Suprapubic skin (tissue), 4 donors: ENCODE results near the gene FASN.

ENCODE experiments used
- CTCF ChIP-seq, 2 donors: fragments of 200-600 bp in 1 of 2; fragments of 450-650 bp in 1 of 2; sonication (generic) in 1 of 2; IDR thresholded peaks; one replicate each; pipeline ENCODE4 v1.5.1; 2016 to 2019; ENCODE audit warnings: antibody characterized with exemption in 2 of 2, mild to moderate bottlenecking in 1 of 2, moderate library complexity in 1 of 2
- EP300 ChIP-seq: sonication (generic); formaldehyde crosslinking; IDR thresholded peaks from one replicate; pipeline ENCODE4 v1.6.1; 2017; ENCODE audit warnings: antibody characterized with exemption
- POLR2AphosphoS5 ChIP-seq, 3 donors: sonication (generic); formaldehyde crosslinking; IDR thresholded peaks; one replicate each; pipeline ENCODE4 v1.6.1; 2017; ENCODE audit warnings: antibody characterized with exemption in 3 of 3

GRCh38 chr17:82107341-82107860 is 9.4 kb upstream of the FASN start:
- TF ChIP-seq CTCF (IDR thresholded peaks at IDR 0.05) (peak; percentile 4 to 11), POLR2AphosphoS5 (IDR thresholded peaks at IDR 0.05) (no peak), EP300 (no peak)
